Skin epidermis (tissue), 12 donors: ENCODE results near the gene STOX1.
"Not testable (repeated sequence)": the region's sequence is repeated elsewhere in the genome, so short reads cannot be mapped to it uniquely, and the experiment has no call there.

Experiments
- H3K27ac ChIP-seq, 21 experiments: fragments of 200-600 bp; sonication (generic) in 11 of 21; one replicate each; pipeline ENCODE4 v1.5.0; 2020; ENCODE audit warnings: mild to moderate bottlenecking in 3 of 21, inconsistent platforms in 2 of 21, moderate library complexity in 2 of 21
- H3K4me3 ChIP-seq, 7 experiments: fragments of 200-600 bp; sonication (generic) in 2 of 7; one replicate each; pipeline ENCODE4 v1.5.0; 2020; ENCODE audit warnings: inconsistent platforms in 2 of 7, mild to moderate bottlenecking in 2 of 7, moderate library complexity in 1 of 7

The STOX1 gene

DNA sequence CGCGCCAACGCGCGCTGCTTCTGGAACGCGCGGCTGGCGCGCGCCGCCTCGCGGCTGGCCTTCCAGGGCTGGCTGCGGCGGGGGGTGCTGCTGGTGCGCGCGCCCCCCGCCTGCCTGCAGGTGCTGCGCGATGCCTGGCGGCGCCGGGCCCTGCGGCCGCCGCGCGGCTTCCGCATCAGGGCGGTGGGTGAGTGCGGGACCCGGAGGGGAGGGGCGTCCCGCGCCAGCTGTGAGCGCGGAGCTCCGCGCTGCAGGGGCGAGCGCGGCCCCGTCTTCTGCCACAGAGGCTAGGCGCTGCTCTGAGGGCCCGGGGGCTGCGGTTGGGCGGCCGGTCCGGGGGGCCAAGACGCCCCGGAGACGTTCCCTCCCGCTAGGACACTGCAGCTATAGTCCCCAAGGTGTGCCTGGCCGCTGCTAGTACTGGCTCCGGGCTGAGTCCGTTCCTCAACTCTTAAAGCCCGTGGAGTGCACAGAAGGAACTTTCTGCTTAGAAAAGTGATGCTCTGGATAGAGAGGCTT, 811 bp downstream of the STOX1 start:
- not testable (repeated sequence) for H3K27ac ChIP-seq
- peak overlapping the region in 6 of 7 experiments; percentile 2 to 40 (median 28) for H3K4me3 ChIP-seq

DNA sequence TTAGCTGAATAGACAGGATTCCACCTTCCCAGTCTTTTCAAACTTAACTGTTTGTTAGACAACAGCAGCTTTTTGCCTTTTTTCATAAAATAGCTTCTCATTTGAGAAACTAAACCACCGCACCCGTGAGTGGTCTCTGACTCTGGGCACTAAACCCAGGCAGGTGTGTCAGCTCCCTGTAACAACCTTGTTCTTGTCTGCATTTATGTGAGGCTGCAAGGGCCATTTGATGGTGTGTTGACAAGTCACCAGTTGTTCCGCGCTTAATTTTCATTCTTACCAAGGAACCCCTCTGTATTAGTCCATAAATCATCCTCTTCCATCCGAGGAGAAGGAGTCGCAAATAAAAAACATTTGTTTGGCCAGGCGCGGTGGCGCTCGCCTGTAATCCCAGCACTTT, 1.5 kb downstream of the STOX1 start:
- Histone ChIP-seq H3K27ac (no peak overlapping the region), H3K4me3 (no peak overlapping the region)

DNA sequence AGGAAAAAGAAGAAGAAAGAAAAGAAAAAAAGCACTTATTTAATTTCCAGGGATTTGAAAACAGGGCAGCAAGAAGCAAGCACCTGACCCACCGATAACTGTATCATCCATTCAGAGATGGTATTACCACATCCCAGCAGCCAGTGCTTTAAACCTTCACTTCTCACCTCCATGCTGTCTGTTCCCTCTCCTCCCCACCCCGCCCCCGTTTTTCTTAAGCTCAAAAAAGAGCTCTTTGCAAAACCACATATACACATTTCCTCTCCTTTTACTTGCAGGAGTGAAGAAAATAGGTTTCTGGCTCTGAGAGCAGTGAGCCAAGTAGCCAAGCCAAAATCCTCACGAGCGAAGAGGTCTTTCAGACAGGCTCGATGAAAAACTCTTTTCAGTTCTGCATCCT, 2.2 kb downstream of the STOX1 start:
- Histone ChIP-seq H3K4me3 (no peak overlapping the region), H3K27ac (no peak overlapping the region)

DNA sequence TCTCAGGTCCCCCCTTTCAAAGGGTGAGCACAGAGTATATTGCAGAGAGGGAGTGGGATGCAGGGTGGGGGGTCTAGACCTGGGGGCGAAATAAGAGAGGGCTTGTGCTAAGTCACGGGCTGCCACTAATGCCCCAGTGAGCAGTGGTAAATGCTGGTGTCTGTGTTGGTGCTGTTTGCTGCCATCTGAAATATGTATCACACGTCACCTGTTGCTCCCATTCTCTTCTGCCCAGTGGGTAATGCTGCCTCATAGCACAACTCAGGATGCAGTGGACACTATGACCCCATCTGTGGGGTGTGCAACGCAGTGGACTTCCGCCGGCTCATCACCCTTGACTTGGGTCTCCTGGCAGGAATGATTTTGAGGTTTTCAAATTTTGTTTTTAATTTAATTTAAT, 2.6 kb downstream of the STOX1 start:
- H3K27ac ChIP-seq = no peak overlapping the region

DNA sequence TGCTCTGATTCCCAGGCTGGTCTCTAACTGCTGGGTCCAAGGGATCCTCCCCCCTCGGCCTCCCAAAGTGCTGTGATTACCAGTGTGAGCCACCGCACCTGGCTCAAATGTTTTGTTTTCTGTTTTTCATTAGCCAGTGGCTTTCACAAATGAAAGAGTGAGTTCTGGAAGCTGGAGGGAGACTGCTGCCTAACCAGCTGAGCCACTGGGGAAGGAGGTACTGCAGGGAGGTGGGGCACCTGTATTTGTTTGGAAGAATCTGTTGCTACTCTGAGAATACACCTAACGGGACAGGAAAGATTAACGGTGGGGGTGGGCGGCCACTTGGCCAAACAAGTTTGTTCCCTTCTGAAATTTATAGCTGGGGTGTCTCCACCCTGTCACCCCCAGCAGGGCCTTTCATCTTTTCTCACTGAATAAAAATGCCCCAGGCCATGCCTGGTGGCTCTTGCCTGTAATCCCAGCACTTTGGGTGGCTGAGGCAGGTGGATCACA, 4.7 kb downstream of the STOX1 start:
- no peak overlapping the region for H3K4me3 ChIP-seq
- no peak overlapping the region for H3K27ac ChIP-seq

More for the DNA sequence above, 2.6 kb downstream of the STOX1 start:
- H3K4me3 ChIP-seq = no peak overlapping the region

DNA sequence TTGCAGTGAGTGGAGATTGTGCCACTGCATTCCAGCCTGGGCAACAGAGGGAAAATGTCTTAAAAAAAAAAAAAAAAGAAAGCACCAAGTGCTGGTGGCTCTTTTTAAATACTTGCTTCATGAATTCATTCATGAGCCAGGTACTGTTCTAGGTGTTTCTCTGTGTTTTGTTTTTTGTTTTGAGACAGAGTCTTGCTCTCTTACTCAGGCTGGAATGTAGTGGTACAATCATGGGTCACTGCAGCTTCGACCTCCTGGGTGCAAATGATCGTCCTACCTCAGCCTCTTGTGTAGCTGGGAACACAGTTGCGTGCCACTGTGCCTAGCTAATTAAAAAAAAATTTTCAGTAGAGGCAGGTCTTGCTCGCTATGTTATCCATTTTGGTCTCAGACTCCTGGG, 5.3 kb downstream of the STOX1 start:
- Histone ChIP-seq H3K4me3 (no peak overlapping the region), H3K27ac (no peak overlapping the region)

DNA sequence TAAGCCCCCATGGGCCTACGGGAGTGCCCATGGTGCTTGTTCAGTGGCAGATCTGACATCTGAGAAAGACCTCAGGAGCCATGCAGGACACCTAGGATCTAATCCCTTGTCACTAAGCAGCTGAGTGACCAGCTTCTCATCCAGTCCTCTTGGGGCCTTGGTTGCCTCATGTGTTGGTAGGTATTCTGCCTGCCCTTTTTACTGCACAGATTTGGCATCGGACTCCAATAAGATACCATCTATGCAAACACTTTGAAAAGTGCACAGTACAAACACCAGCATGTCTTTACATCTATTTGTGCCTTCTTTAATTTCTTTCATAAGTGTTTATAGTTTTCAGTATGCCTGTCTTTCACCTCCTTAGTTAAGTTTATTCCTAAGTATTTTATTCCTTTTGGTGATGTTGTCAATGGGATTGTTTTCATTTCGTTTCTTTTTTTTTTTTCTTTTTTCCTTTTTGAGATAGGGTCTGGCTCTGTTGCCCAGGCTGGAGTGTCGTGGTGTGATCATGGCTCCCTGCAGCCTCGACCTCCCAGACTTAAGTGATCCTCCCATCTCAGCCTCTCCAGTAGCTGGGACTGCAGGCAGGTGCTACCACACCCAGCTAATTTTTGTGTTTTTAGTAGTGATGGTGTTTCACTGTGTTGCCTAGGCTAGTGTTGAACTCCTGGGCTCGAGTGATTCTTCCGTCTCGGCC, 10.4 kb downstream of the STOX1 start:
- Histone ChIP-seq H3K27ac (no peak overlapping the region), H3K4me3 (no peak overlapping the region)

DNA sequence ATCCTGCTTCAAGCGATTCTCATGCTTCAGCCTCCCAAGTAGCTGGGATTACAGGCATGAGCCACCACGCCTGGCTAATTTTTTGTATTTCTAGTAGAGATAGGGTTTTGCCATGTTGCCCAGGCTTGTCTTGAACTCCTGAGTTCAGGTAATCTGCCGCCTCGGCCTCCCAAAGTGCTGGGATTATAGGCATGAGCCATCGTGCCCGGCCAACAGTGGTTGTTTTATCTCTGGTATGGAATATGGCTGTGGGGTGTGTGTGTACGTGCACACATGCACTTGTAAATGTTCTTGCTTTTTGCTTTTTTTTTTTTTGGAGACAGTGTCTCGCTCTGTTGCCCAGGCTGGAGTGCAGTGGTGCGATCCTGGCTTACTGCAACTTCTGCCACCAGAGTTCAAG, 13.3 kb downstream of the STOX1 start:
- not testable (repeated sequence) for H3K27ac ChIP-seq, H3K4me3 ChIP-seq

DNA sequence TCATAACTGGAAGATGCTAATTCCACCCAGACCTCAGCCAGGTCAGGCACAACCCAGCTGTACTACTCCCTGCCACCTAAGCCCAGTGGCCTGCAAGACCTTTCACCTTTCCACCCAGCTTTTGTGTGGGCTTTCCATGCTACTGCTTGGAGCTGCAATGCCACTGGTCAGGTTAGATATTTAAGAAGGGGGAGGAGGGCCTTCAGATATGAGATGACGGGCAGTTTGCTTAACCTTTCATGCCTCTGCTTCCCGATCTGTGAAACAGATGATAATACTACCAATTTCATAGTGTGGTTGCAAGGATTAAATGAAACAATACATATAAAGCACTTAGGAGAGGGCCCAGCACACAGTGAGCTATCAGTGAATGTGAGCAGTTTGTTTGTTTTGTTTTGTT, 20.9 kb downstream of the STOX1 start:
- no peak overlapping the region for H3K27ac ChIP-seq
- H3K4me3 ChIP-seq = no peak overlapping the region

DNA sequence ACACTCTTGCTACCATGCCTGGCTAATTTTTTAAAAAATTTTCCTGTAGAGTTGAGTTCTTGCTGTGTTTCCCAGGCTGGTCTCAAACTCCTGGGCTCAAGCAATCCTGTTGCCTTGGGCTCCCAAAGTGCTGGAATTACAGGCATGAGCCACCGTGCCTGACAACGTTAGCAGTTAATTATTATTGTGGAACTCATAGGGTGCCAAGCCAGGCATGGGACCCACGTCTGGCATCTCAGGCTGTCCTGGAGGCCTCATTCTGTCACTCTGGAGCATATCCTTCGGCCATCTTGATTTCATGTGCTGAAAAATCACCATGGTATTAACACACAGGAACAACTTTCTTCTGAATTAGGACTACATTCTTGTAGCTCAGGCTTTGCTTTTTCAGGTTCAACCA, 21.5 kb downstream of the STOX1 start:
- no peak overlapping the region for H3K4me3 ChIP-seq

DNA sequence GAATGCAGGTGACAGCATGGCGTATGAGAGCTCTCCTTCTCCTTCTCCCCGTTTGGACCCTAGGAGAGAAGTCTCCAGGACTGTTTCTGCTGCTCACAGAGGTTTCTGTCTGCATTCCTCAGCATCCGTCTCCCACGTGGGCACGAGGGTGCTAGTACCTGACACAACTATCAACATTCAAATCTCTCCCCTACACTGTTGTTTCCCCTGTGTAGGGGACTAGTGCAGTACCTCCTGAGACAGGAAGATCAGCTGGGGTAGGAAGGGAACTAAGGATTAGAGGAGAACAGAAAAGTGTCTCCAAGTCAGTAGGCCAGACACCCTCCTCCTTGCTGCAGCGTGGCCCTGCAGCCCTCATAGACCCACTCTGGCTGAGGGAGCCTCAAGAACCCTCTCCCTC, 29.0 kb downstream of the STOX1 start:
- Histone ChIP-seq H3K4me3 (no peak overlapping the region), H3K27ac (no peak overlapping the region)

More for the DNA sequence above, 21.5 kb downstream of the STOX1 start:
- H3K27ac ChIP-seq = no peak overlapping the region

DNA sequence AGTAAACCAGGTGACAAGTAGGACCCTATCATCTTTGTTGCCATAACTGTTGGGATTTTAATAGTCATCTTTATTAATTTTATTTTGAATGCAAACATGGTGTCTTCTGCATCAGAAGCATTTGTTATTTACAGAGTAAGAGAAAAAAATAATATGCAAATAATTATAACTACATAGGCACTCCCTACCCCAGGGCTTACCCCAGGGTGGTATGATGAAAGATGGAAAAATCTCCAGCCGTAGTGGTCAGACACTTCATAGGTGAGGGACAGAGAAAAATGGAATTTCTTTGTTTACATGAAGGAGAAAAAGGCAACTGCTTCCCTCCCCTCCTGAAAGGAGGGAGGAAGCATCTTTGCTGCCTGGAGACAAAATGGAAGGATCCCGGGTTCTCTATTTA, 29.7 kb downstream of the STOX1 start:
- Histone ChIP-seq H3K27ac (no peak overlapping the region), H3K4me3 (no peak overlapping the region)

DNA sequence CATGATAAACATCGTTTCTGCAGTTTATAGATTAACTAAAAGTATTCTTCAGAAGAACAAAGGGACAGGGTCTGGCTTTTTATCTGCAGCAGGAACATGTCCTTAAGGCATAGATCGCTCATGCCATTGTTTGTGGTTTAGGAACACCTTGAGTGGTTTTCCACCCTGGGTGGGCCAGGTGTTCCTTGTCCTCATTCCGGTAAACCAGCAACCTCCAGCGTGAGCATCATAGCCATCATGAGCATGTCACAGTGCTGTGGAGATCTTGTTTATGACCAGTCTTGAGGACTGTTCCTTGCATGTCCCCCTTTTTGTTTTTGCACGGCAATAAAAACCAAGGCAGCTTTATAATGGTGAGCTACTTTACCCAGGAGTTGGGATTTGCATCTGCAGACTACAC, 33.9 kb downstream of the STOX1 start:
- Histone ChIP-seq H3K27ac (no peak overlapping the region), H3K4me3 (no peak overlapping the region)

DNA sequence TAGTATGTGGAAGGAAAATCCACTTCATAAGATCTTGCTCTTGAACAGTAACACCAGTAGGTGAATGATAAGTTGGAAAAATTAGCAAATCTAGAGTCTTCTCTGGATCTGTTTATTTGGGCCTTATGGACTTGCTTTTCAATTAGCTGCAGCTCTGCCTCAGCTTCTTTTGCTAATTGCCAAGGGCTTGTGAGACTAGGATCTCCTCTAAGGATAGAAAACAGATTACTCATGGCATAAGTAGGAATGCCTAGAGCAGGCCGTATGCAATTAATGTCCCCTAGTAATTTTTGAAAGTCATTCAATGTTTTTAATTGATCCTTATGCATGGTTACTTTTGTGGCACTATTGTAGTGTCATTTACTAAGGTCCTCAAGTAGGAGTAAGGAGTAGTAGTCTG, 37.3 kb downstream of the STOX1 start:
- H3K27ac ChIP-seq = no peak overlapping the region
- no peak overlapping the region for H3K4me3 ChIP-seq

DNA sequence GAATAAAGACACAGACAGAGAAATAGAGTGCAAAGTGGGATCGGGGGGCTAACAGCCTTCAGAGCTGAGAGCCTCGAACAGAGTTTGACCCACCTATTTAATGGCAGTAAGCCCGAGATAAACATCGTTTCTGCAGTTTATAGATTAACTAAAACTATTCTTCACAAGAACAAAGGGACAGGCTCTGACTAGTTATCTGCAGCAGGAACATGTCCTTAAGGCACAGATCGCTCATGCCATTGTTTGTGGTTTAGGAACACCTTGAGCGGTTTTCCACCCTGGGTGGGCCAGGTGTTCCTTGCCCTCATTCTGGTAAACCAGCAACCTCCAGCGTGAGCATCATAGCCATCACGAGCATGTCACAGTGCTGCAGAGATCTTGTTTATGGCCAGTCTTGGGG, 40.8 kb downstream of the STOX1 start:
- not testable (repeated sequence) for H3K4me3 ChIP-seq, H3K27ac ChIP-seq

DNA sequence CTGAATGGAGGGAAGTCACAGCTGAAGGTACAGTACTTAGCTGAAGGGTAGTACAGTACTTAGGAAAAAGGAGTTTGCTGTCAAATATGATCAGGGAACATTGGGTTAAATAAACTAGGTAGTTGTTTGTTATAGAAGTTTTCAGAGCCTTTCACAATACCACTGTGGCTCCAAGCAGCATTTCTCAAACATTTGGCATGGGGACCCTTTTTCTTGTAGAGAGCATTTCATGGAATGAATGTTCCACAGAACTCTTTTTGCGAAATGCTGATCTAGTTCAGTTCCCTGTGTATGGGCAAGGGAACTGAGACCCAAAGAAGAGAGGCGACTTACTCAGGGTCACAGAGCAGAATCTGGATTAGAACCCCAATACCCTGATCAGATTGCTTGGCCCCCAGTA, 42.3 kb downstream of the STOX1 start:
- H3K4me3 ChIP-seq = no peak overlapping the region
- H3K27ac ChIP-seq = no peak overlapping the region

DNA sequence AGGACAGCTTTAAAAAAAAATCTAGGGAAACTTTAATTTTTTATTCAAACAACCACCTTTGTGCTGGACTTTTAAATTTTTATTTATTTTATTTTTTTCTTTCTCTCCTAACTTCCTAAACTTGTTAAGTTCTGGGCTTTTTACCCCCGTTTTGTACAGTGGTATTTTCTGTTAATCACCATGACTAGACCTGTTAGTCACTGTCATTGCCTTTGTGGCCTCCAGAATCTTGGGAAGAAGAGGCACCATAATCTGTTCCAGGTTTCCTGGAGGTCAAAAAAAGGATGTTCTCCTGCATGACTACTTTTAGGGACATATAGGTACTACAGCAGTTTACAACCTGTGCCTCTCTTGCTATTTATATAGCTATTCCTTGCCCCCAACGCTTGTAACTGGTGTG, 42.7 kb downstream of the STOX1 start:
- no peak overlapping the region for H3K27ac ChIP-seq
- no peak overlapping the region for H3K4me3 ChIP-seq

DNA sequence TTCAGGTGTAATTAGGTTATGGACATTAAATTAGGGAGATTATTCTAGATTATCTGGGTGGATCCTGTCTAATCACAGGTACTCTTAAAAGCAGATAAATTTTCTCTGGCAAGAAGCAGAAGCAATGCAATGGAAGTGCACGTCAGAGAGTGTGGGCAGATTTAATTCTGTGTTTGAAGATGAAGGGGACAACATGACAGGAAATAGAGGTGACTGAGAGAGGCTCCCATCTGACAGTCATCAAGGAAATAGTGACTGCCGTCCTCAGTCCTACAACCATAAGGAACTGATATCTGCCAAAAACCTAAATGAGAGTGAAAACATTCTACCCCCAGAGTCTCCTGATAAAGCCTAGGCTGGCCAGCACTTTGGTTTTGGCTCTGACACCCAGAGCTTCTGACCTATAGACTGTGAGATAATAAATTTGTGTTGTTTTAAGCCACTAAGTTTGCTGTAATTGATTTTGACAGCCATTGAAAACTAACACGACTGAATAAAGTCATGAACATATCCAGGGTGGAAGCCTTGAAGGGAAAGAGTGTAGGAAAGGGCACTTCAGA, 43.3 kb downstream of the STOX1 start:
- no peak overlapping the region for H3K4me3 ChIP-seq
- H3K27ac ChIP-seq = peak overlapping the region in 1 of 21 experiments; percentile 61

DNA sequence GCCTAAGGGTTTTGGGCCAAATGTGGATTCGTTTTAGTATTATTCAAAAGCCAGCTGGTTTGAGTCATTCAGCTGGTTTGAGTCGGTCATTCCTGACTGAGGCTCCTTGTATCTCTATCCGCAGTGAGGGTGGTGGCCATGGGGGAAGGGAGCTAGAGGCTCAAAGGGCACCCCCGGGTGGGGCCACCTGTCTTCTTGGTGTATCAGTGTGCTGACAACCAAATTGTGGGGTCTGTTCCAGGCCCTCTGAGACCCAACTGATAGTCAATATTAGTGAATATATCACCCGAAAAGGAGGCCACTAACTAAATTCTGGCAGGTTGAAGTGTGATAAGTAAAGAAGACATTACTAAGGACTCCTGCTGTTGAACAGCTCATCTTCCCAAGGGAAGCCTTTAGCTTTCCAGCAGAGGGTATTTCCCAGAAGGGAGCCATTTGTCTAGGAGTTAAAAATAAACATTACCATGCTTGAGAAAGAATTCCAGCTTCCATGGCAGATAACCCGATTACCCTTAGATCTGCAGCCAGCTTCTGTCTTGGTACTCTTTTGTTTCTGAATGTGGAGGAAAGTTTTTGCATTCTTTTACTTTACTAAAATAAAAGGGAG, 43.9 kb downstream of the STOX1 start:
- peak overlapping the region in 1 of 21 experiments; percentile 61 for H3K27ac ChIP-seq
- no peak overlapping the region for H3K4me3 ChIP-seq

DNA sequence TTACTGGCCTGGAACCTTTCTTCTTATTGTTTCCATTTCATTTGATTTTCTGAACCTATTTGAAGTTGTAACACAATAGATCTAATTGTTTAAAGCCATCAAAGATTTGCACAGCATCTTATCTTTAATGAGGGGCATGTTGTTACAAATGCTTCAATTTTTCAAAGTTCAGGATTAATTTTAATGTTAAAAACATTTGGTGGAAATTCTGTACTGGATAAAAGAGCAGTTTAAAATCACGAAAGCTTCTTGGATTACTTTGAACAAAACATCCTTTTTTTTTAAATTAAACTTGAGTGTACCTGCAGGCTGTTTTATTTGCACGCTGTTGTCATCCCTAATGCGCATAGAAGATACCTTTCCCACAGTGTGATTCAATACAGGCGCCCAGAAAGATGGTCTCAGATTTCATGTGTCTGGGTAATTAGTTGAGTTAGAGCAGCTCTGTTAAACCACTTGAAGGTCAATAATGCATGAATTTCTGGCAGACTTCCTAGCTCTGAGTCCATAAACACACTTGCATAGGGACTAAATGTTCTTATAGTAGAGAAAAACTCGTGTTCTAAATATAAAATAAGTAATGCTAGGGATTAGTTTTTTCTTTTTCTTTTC, 44.5 kb downstream of the STOX1 start:
- H3K27ac ChIP-seq = peak overlapping the region in 1 of 21 experiments; percentile 61
- H3K4me3 ChIP-seq = no peak overlapping the region
